Colonic mucosa (tissue), 4 donors: Measurements from ENCODE around the gene TFAP2B. TPM values are rescaled to one million over a fixed set of nuclear protein-coding genes. Genes with fewer than 3 reads are reported as not detected.

Experiments
- DNase-seq: peaks from one replicate; pipeline ENCODE4 v3.0.0-alpha.2; 2020
- H3K27ac ChIP-seq: fragments of 200-600 bp; one replicate; pipeline ENCODE4 v1.8.0; 2021
- H3K27me3 ChIP-seq: fragments of 200-600 bp; one replicate; pipeline ENCODE4 v1.8.0; 2021
- H3K36me3 ChIP-seq: fragments of 200-600 bp; one replicate; pipeline ENCODE4 v1.8.0; 2021
- H3K4me1 ChIP-seq: fragments of 200-600 bp; one replicate; pipeline ENCODE4 v1.8.0; 2021; ENCODE audit warnings: mild to moderate bottlenecking
- H3K4me3 ChIP-seq: fragments of 200-600 bp; one replicate; pipeline ENCODE4 v1.8.0; 2021
- H3K9ac ChIP-seq, 2 donors: one replicate each; pipeline ENCODE4 v1.7.0; 2013; ENCODE audit warnings: control low read depth in 2 of 2, low read depth in 2 of 2, low read length in 2 of 2
- H3K9me3 ChIP-seq: fragments of 200-600 bp; one replicate; pipeline ENCODE4 v1.8.0; 2021
- intact Hi-C: fragments of 100-400 bp; cut with DNase I; formaldehyde crosslinking; loops from one replicate; pipeline ENCODE4 v1.14.1; 2022
- total RNA-seq, 2 donors: library from RNA; stranded (reverse); fragmentation: NEBNext Ultra II Directional in 1 of 2; extraction: Animal tissue kit (Norgen Biotek cat#: 25700) in 1 of 2; gene quantifications; one replicate each; pipeline ENCODE4 v1.2.1, GENCODE V29; 2021
- TF ChIP-seq, protein P1 (sequence below): fragments of 200-600 bp; IDR thresholded peaks from one replicate; pipeline ENCODE4 v1.8.0; 2022; ENCODE audit warnings: antibody characterized with exemption, mild to moderate bottlenecking
- donor health status: healthy.
- donor health status: DM: no; HTN: no; CAD: no.
- donor health status: DM: no; HTN: no; CAD: no.

The TFAP2B gene
- total RNA-seq, 2 donors from 2014 or later: not detected

DNA sequence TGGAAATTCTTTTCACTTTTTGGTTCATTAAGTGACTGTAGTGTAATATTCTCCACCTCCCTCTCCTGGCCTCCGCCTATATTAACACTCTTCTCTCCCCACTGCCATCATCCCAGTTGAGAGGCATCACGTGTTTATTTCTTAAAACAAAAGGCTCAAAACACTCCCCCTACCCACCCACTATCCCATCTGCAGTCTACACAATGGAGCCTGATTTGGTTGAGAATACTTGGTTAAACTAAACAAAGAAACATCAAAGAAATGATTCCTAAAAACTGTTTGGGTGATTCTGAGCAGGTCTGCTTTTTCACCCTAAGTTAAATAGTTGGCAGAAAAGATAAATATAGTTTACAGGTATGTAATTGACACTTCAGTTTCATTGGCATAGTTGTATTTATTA, 5.9 kb downstream of the TFAP2B start:
- intact Hi-C loops: no loop called here
- Histone ChIP-seq H3K4me1 (no peaks in the 10 kb centered on the region), H3K36me3 (no peaks in the 10 kb centered on the region), H3K27ac (no peak overlapping the region), H3K4me3 (no peak overlapping the region), H3K27me3 (peaks cover 64% of the 10 kb centered on the region), H3K9ac (no peak overlapping the region), H3K9me3 (no peaks in the 10 kb centered on the region)
- DNase-seq: no peak
- TF ChIP-seq, protein P1, sequence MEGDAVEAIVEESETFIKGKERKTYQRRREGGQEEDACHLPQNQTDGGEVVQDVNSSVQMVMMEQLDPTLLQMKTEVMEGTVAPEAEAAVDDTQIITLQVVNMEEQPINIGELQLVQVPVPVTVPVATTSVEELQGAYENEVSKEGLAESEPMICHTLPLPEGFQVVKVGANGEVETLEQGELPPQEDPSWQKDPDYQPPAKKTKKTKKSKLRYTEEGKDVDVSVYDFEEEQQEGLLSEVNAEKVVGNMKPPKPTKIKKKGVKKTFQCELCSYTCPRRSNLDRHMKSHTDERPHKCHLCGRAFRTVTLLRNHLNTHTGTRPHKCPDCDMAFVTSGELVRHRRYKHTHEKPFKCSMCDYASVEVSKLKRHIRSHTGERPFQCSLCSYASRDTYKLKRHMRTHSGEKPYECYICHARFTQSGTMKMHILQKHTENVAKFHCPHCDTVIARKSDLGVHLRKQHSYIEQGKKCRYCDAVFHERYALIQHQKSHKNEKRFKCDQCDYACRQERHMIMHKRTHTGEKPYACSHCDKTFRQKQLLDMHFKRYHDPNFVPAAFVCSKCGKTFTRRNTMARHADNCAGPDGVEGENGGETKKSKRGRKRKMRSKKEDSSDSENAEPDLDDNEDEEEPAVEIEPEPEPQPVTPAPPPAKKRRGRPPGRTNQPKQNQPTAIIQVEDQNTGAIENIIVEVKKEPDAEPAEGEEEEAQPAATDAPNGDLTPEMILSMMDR: no peak

DNA sequence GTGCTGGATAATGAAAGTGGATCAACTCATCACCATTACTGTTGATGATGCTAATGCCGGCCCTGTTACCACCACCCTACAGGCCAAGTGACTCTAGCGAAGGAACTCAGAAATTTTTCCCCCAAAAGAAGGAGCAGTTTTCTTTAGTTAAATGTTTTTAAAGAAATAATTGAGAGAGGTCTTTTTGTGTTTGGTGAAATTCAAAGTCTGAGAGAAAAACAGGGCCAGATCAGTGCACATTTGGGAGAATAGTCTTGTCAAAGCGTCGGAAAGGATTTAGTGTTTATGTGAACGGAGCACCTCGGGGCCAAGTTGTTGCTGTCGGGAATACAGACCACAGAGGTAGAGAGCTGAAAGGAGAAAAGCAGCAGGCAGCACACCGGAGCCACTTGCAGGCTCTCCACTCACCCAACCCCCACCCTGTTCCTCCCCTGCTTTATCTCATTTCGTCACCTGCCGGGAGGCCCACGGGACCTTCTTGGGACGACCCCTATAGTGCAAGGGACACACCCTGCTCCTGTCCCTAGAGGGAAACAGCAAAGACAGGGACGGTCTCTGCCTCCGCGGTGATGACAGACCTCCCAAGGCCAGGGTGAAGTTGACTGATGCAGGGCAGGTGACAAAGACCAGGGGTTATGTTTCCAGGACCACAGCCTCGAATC, 6.8 kb downstream of the TFAP2B start:
- TF ChIP-seq, protein P1: no peak
- H3K27ac ChIP-seq: no peak overlapping the region

DNA sequence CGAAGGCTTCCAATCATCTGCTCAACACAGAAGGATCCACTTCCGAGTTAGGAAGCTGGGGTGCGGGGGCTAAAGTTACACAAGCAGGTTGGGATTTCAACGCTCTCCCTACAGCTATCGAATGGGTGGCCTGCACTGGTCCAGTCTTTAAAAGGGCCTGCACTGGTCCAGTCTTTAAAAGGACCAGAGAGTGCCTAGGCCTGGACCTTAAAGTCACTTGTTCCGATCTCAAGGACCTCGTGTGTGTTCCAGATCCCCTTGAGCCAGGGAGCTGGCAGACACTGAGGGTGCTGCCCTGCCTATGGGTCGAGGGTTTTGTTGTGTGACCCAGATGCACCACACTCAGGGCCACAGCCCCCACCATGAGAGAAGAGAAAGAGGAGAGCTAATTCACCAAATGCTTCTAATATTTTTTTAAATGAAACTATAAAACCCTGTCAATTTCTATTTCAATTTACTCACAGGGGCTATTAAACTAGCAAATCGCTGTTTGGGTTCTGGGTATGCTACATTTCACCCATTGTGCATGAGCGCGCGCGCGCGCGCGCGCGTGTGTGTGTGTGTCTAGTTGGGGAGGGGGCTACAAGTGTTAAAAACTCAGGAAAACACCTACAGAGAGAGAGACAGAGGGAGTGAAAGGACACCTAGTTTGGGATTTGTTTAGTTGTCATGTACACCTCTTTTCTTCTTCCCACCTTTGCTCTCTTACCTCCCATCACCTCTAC, 7.5 kb downstream of the TFAP2B start:
- Histone ChIP-seq H3K4me3 (no peak overlapping the region), H3K36me3 (no peaks in the 10 kb centered on the region), H3K4me1 (no peaks in the 10 kb centered on the region), H3K9me3 (no peaks in the 10 kb centered on the region), H3K27ac (no peak overlapping the region), H3K27me3 (peaks cover 47% of the 10 kb centered on the region), H3K9ac (no peak overlapping the region)
- TF ChIP-seq, protein P1: no peak
- intact Hi-C loops: no loop called here
- no peak for DNase-seq

More for the DNA sequence above, 6.8 kb downstream of the TFAP2B start:
- Histone ChIP-seq H3K27me3 (peaks cover 54% of the 10 kb centered on the region), H3K4me3 (no peak overlapping the region), H3K4me1 (no peaks in the 10 kb centered on the region), H3K9ac (no peak overlapping the region), H3K36me3 (no peaks in the 10 kb centered on the region), H3K9me3 (no peaks in the 10 kb centered on the region)
- DNase-seq: no peak
- intact Hi-C loops: no loop called here

DNA sequence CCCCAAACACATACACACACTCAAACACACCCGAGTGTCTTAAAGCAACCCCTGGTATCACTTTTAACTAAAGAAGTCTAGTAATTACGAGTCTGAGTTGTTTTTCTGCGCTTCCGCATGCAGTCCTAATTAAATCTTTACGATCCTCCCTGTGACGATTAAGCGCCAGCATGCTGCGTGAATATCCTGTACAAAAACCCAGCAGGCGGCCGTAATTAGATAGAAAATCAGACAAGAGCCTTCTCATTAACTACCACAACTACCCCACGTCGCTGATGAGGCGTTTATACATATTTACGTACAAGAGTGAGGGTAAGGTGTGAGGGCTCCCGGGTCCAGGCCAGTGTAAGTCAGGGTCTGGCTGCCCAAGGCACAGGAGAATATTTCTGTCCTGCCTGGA, 8.1 kb downstream of the TFAP2B start:
- no peaks in the 10 kb centered on the region for H3K9me3 ChIP-seq
- intact Hi-C loops: no loop called here
- TF ChIP-seq, protein P1: no peak
- no peak overlapping the region for H3K9ac ChIP-seq
- H3K27ac ChIP-seq: no peak overlapping the region
- no peak for DNase-seq
- peaks cover 42% of the 10 kb centered on the region for H3K27me3 ChIP-seq
- no peaks in the 10 kb centered on the region for H3K36me3 ChIP-seq
- no peaks in the 10 kb centered on the region for H3K4me1 ChIP-seq
- no peak overlapping the region for H3K4me3 ChIP-seq

DNA sequence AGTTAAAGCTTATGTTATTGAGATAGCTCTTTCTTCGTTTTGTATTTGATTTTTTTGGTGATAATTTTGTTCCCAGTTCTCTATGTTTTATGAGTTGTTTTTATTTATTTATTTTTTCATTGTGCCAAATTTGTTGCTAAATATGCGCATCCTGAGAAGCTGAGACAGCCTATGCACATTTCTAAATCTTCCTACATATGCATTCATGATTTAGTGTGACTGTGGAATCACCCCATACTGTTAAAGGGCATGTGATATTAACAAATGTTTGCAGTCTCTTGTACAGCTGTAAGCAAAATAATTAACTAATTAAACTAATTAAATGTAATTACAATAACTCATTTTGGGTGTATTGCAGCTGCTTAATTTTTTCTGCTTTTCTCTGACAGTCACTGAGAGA, 10.4 kb downstream of the TFAP2B start:
- intact Hi-C loops: no loop called here
- H3K9ac ChIP-seq: no peak overlapping the region
- H3K27me3 ChIP-seq: peaks cover 22% of the 10 kb centered on the region
- no peak overlapping the region for H3K27ac ChIP-seq
- no peaks in the 10 kb centered on the region for H3K36me3 ChIP-seq
- TF ChIP-seq, protein P1: no peak
- no peak for DNase-seq
- no peak overlapping the region for H3K4me3 ChIP-seq
- H3K4me1 ChIP-seq: no peaks in the 10 kb centered on the region
- H3K9me3 ChIP-seq: no peaks in the 10 kb centered on the region
